GM23338 (cell line): Measurements from ENCODE around the gene PDE6A. TPM values are rescaled to one million over a fixed set of nuclear protein-coding genes. Genes with fewer than 3 reads are reported as not detected.
"Not testable (repeated sequence)": the region's sequence is repeated elsewhere in the genome, so short reads cannot be mapped to it uniquely, and the experiment has no call there.

ENCODE experiments used
- ATAC-seq: fragments of 200-7000 bp; cut with Tn5 transposase; 3 replicates; pipeline ENCODE4 v1.9.1; 2020
- DNase-seq: peaks from one replicate; pipeline ENCODE4 v3.0.0-alpha.2; 2015; ENCODE audit warnings: low spot score
- H2AFZ ChIP-seq: fragments of 200-600 bp; sonication (generic); 2 replicates; pipeline ENCODE4 v1.8.0; 2016; ENCODE audit warnings: antibody characterized with exemption, mild to moderate bottlenecking, moderate library complexity
- H3F3A ChIP-seq: fragments of 200-600 bp; sonication (generic); replicated peaks from 2 replicates; pipeline ENCODE4 v1.8.0; 2017; ENCODE audit warnings: antibody characterized with exemption, mixed run types, low read depth
- H3K27ac ChIP-seq: fragments of 200-600 bp; sonication (generic); 2 replicates; pipeline ENCODE4 v1.6.1; 2016; ENCODE audit warnings: low read depth
- H3K27me3 ChIP-seq: fragments of 200-600 bp; sonication (generic); 2 replicates; pipeline ENCODE4 v1.8.0; 2016; ENCODE audit warnings: mild to moderate bottlenecking, mixed run types, moderate library complexity; ENCODE audit not compliant: insufficient read depth
- H3K36me3 ChIP-seq: fragments of 200-600 bp; sonication (generic); 2 replicates; pipeline ENCODE4 v1.8.0; 2016; ENCODE audit warnings: mild to moderate bottlenecking; ENCODE audit not compliant: insufficient read depth
- H3K4me1 ChIP-seq: fragments of 200-600 bp; sonication (generic); 2 replicates; pipeline ENCODE4 v1.8.0; 2016; ENCODE audit warnings: mild to moderate bottlenecking, moderate library complexity; ENCODE audit not compliant: insufficient read depth
- H3K4me2 ChIP-seq: fragments of 200-600 bp; sonication (generic); 2 replicates; pipeline ENCODE4 v1.7.1; 2017; ENCODE audit warnings: mixed run types
- H3K4me3 ChIP-seq: fragments of 200-600 bp; sonication (generic); 2 replicates; pipeline ENCODE4 v1.6.1; 2016; ENCODE audit warnings: mixed run types
- H3K79me2 ChIP-seq: fragments of 200-600 bp; sonication (generic); replicated peaks from 2 replicates; pipeline ENCODE4 v1.8.0; 2017; ENCODE audit warnings: mild to moderate bottlenecking; ENCODE audit not compliant: insufficient read depth
- H3K9me2 ChIP-seq: fragments of 200-600 bp; sonication (generic); 2 replicates; pipeline ENCODE4 v1.8.0; 2017; ENCODE audit not compliant: insufficient read depth
- H4K20me1 ChIP-seq: fragments of 200-600 bp; sonication (generic); replicated peaks from 2 replicates; pipeline ENCODE4 v1.8.0; 2017; ENCODE audit warnings: mild to moderate bottlenecking; ENCODE audit not compliant: insufficient read depth
- H3K27ac Mint-ChIP-seq: 2 replicates; pipeline ENCODE4 v1.8.0; 2020; ENCODE audit warnings: inconsistent platforms, mild to moderate bottlenecking, moderate library complexity, mixed read lengths
- H3K27me3 Mint-ChIP-seq: 3 replicates; pipeline ENCODE4 v1.8.0; 2022; ENCODE audit warnings: low read depth, mild to moderate bottlenecking, moderate library complexity, mixed read lengths, inconsistent platforms; ENCODE audit not compliant: insufficient read depth, poor library complexity
- H3K36me3 Mint-ChIP-seq: 3 replicates; pipeline ENCODE4 v1.8.0; 2021; ENCODE audit warnings: low read depth, mild to moderate bottlenecking, inconsistent platforms, moderate library complexity, mixed read lengths
- H3K4me1 Mint-ChIP-seq: 3 replicates; pipeline ENCODE4 v1.8.0; 2020; ENCODE audit warnings: mild to moderate bottlenecking, inconsistent platforms, mixed read lengths
- H3K4me3 Mint-ChIP-seq: 3 replicates; pipeline ENCODE4 v1.8.0; 2021; ENCODE audit warnings: moderate library complexity, mild to moderate bottlenecking, inconsistent platforms, mixed read lengths
- H3K9me3 Mint-ChIP-seq: 3 replicates; pipeline ENCODE4 v1.8.0; 2020; ENCODE audit warnings: moderate library complexity, mild to moderate bottlenecking, inconsistent platforms, mixed read lengths
- polyA plus RNA-seq: library from polyadenylated mRNA; unstranded; fragments of >200 nt; fragmentation: Nextera tagmentation; extraction: Ambion mirVana; gene quantifications from 2 replicates; pipeline ENCODE4 v1.2.1, GENCODE V29; 2016
- total RNA-seq: library from RNA; depleted of rRNA; stranded (reverse); fragments of >200 nt; shearing (Covaris generic); gene quantifications from 2 replicates; pipeline ENCODE4 v1.2.3, GENCODE V29; 2014
- TF ChIP-seq, protein P1 (sequence below): fragments of 250-450 bp; sonication (Bioruptor Pico); IDR thresholded peaks from 2 replicates; pipeline ENCODE4 v1.5.0; 2020; ENCODE audit warnings: mild to moderate bottlenecking, moderate library complexity

Gene PDE6A
- total and polyA plus RNA-seq, 2 experiments from 2014 or later, result 0.08 TPM; not detected in 1

DNA sequence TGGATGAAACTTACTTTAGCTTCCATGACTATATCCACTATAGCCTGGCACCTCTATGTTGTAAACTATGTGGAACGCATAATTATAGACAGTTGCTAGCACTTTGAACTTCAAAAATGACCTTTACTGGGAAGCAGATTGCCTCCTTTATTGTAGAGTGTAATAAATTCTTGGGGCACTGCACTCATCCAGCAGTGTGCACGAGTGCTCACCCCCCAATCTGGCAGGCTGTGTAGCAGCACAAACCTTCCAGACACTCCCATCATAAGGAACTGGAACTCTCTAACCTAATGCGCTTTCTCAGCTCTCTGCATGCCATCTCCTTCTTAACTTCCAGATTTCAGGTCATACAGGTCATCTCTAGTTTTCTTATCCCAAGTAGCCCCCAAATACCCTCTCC is 1.5 kb upstream of the PDE6A start (continued):
- TF ChIP-seq, protein P1, sequence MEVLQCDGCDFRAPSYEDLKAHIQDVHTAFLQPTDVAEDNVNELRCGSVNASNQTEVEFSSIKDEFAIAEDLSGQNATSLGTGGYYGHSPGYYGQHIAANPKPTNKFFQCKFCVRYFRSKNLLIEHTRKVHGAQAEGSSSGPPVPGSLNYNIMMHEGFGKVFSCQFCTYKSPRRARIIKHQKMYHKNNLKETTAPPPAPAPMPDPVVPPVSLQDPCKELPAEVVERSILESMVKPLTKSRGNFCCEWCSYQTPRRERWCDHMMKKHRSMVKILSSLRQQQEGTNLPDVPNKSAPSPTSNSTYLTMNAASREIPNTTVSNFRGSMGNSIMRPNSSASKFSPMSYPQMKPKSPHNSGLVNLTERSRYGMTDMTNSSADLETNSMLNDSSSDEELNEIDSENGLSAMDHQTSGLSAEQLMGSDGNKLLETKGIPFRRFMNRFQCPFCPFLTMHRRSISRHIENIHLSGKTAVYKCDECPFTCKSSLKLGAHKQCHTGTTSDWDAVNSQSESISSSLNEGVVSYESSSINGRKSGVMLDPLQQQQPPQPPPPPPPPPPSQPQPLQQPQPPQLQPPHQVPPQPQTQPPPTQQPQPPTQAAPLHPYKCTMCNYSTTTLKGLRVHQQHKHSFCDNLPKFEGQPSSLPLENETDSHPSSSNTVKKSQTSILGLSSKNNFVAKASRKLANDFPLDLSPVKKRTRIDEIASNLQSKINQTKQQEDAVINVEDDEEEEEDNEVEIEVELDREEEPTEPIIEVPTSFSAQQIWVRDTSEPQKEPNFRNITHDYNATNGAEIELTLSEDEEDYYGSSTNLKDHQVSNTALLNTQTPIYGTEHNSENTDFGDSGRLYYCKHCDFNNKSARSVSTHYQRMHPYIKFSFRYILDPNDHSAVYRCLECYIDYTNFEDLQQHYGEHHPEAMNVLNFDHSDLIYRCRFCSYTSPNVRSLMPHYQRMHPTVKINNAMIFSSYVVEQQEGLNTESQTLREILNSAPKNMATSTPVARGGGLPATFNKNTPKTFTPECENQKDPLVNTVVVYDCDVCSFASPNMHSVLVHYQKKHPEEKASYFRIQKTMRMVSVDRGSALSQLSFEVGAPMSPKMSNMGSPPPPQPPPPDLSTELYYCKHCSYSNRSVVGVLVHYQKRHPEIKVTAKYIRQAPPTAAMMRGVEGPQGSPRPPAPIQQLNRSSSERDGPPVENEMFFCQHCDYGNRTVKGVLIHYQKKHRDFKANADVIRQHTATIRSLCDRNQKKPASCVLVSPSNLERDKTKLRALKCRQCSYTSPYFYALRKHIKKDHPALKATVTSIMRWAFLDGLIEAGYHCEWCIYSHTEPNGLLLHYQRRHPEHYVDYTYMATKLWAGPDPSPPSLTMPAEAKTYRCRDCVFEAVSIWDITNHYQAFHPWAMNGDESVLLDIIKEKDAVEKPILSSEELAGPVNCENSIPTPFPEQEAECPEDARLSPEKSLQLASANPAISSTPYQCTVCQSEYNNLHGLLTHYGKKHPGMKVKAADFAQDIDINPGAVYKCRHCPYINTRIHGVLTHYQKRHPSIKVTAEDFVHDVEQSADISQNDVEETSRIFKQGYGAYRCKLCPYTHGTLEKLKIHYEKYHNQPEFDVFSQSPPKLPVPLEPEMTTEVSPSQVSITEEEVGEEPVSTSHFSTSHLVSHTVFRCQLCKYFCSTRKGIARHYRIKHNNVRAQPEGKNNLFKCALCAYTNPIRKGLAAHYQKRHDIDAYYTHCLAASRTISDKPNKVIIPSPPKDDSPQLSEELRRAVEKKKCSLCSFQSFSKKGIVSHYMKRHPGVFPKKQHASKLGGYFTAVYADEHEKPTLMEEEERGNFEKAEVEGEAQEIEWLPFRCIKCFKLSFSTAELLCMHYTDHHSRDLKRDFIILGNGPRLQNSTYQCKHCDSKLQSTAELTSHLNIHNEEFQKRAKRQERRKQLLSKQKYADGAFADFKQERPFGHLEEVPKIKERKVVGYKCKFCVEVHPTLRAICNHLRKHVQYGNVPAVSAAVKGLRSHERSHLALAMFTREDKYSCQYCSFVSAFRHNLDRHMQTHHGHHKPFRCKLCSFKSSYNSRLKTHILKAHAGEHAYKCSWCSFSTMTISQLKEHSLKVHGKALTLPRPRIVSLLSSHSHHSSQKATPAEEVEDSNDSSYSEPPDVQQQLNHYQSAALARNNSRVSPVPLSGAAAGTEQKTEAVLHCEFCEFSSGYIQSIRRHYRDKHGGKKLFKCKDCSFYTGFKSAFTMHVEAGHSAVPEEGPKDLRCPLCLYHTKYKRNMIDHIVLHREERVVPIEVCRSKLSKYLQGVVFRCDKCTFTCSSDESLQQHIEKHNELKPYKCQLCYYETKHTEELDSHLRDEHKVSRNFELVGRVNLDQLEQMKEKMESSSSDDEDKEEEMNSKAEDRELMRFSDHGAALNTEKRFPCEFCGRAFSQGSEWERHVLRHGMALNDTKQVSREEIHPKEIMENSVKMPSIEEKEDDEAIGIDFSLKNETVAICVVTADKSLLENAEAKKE (CRISPR knock-in tag), result no peak

DNA sequence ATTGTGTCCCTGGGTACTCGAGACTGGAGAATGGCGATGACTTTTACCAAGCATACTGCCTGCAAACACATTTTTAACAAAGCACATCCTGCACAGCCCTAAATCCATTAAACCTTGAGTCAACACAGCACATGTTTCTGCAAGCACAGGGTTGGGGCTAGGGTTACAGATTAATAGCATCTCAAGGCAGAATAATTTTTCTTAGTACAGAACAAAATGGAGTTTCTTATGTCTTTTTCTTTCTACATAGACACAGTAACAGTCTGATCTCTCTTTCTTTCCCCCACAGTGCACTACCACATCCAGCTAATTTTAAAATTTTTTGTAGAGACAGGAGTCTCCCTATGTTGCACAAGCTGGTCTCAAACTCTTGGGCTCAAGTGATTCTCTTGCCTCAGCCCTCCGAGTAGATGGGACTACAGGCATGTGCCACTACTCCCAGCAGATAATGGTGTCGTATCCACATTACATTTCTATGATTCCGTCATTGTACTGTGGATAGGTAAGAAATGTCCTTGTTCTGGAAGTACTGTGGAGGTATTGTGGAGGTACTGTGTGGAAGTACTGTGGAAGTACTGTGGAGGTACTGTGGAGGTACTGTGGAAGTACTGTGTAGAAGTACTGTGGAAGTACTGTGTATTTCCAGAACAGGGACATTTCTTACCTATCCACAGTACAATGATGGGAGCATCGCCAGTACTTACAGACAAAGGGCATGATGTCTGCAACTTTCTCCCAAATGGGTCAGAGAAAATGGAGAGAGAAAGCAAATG is 1.2 kb downstream of the PDE6A start:
- not testable (repeated sequence) for H3K27me3 Mint-ChIP-seq, H3F3A ChIP-seq, H3K27me3 ChIP-seq, H3K4me1 ChIP-seq, H3K36me3 Mint-ChIP-seq, H3K27ac Mint-ChIP-seq, H3K36me3 ChIP-seq, H3K4me1 Mint-ChIP-seq, H2AFZ ChIP-seq, H3K27ac ChIP-seq, ATAC-seq, H3K4me3 ChIP-seq, H3K9me3 Mint-ChIP-seq, H3K79me2 ChIP-seq, H3K4me3 Mint-ChIP-seq, H3K9me2 ChIP-seq, H3K4me2 ChIP-seq, H4K20me1 ChIP-seq, DNase-seq

DNA sequence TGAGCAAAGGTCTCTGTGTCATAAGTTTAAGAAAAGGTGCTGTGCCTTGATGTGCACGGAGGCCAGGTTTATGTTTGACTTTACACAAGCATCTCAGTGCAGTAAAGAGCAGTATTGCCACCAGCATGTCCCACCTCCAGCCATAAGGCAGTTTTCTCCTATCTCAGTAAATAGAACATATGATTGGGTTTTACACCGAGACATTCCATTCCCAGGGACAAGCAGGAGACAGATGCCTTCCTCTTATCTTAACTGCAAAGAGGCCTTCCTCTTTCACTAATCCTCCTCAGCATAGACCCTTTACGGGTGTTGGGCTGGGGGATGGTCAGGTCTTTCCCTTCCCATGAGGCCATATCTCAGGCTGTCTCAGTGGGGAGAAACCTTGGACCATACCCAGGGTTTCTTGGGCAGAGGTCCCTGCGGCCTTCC is 1.8 kb downstream of the PDE6A start:
- H3K36me3 ChIP-seq, H3K4me2 ChIP-seq, H3F3A ChIP-seq, H4K20me1 ChIP-seq, H3K27me3 Mint-ChIP-seq, H3K4me1 ChIP-seq, ATAC-seq, H3K27me3 ChIP-seq, H3K9me3 Mint-ChIP-seq, H3K4me3 Mint-ChIP-seq, H3K36me3 Mint-ChIP-seq, H3K27ac ChIP-seq, H3K27ac Mint-ChIP-seq, H3K4me3 ChIP-seq, H3K4me1 Mint-ChIP-seq, H3K79me2 ChIP-seq, H2AFZ ChIP-seq, DNase-seq, H3K9me2 ChIP-seq: not testable (repeated sequence)
